ENCODE measurements around the gene USE1.

USE1 gene

DNA sequence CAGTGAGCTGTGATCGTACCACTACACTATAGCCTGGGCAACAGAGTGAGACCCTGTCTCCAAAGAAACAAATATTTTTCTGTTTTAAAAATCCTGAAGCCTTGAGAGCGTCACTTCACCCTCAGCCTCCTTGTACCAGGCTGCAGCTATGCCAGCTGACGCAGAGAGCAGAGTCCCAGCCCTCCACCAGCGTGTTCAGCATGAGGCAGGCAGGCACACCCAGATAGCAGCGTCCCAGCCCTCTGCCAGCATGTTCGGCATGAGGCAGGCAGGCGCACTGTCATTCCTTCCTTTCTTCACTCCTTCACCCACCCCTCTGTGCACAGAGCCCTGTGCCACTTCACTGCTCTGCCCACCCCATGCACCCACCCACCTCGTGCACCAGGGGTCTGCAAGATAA lies 43.3 kb upstream of the USE1 start:
- Histone ChIP-seq H3K79me2 (ENCODE audit: insufficient read depth, low read length) (no peaks in the 10 kb centered on the region), H3F3A (ENCODE audit: insufficient read depth) (no peaks in the 10 kb centered on the region), H4K20me1 (ENCODE audit: low read depth, low read length) (no peaks in the 10 kb centered on the region), H3K9me2 (replicated peaks; ENCODE audit: insufficient read depth, low read length) (no peaks in the 10 kb centered on the region), H3K9ac (ENCODE audit: low read length) (no peak overlapping the region), H3K4me3 (ENCODE audit: insufficient read depth, low read length, poor library complexity, severe bottlenecking) (no peak overlapping the region), H3K27ac (ENCODE audit: low read depth, low read length) (no peak overlapping the region), H3K27me3 (ENCODE audit: low read length) (no peaks in the 10 kb centered on the region), H3K4me2 (ENCODE audit: low read depth, low read length, poor library complexity, severe bottlenecking) (no peak overlapping the region), H3K9me3 (ENCODE audit: insufficient read depth, low read length) (no peaks in the 10 kb centered on the region), H2AFZ (ENCODE audit: low read depth, low read length, severe bottlenecking) (no peak overlapping the region), H3K36me3 (ENCODE audit: low read length) (0 out of 2 replicates have a peak, but pooled peaks cover 3% of the 10 kb centered on the region)
- TF ChIP-seq, protein P1, sequence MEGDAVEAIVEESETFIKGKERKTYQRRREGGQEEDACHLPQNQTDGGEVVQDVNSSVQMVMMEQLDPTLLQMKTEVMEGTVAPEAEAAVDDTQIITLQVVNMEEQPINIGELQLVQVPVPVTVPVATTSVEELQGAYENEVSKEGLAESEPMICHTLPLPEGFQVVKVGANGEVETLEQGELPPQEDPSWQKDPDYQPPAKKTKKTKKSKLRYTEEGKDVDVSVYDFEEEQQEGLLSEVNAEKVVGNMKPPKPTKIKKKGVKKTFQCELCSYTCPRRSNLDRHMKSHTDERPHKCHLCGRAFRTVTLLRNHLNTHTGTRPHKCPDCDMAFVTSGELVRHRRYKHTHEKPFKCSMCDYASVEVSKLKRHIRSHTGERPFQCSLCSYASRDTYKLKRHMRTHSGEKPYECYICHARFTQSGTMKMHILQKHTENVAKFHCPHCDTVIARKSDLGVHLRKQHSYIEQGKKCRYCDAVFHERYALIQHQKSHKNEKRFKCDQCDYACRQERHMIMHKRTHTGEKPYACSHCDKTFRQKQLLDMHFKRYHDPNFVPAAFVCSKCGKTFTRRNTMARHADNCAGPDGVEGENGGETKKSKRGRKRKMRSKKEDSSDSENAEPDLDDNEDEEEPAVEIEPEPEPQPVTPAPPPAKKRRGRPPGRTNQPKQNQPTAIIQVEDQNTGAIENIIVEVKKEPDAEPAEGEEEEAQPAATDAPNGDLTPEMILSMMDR (IDR thresholded peaks at IDR 0.05; ENCODE audit: insufficient read depth, low read length, poor library complexity, severe bottlenecking): no peak
- no peak for TF ChIP-seq EZH2phosphoT487 (conservative IDR thresholded peaks at IDR 0.05; ENCODE audit: low read length)

DNA sequence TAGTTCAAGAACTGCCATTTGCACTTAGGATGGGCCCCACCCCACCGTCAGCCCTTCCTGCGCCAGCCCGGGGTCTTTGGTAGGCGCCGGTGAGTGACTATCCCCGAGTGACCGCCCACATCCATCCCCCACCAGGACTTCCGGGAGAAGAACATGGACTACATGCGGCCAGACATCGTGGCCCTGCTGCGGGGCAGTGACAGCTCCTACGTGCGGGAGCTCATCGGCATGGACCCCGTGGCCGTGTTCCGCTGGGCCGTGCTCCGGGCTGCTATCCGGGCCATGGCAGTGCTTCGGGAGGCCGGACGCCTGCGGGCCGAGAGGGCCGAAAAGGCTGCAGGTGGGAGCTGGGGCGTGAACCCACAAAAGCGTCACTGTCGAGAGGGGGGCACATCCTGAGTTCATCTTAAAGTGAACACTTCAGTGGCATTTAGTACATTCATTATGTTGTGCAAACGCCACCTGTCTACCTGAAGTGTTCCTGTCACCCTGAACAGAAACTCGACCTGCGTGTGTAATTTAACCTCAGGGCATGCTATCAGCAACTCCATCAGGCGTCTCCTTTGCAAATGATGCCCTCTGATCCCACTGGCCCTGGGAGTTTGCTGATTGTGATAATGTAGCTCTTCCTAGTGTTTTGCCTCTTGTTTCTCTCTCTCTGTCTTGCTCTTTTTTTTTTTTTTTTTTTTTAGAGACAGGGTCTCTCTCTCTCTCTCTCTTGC lies 42.4 kb upstream of the USE1 start:
- H4K20me1 ChIP-seq (ENCODE audit: low read depth, low read length): no peaks in the 10 kb centered on the region

DNA sequence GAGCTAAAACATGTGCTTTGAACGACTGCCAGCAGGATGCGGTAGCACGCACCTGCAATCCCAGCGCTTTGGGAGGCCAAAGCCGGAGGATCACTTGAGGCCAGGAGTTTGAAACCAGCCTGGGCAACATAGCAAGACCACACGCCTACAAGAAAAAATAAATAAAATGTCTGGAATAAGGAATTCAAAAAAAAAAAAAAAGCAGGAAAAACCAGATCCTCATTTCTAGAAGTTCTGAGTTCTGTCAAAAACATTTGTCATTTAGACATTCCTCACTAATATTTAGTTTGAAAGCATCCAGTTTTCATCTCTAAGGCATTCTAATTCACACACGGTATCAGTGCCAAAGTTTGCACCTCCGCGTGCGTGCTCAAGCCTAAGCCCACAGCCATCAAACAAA lies 36.9 kb upstream of the USE1 start:
- no peak overlapping the region for H3K27ac ChIP-seq (ENCODE audit: low read depth, low read length)
- H3K27me3 ChIP-seq (ENCODE audit: low read length): no peaks in the 10 kb centered on the region
- H2AFZ ChIP-seq (ENCODE audit: low read depth, low read length, severe bottlenecking): no peak overlapping the region
- H3F3A ChIP-seq (ENCODE audit: insufficient read depth): no peaks in the 10 kb centered on the region
- no peaks in the 10 kb centered on the region for H3K9me2 ChIP-seq (replicated peaks; ENCODE audit: insufficient read depth, low read length)
- H3K9me3 ChIP-seq (ENCODE audit: insufficient read depth, low read length): no peaks in the 10 kb centered on the region
- TF ChIP-seq, protein P1 (IDR thresholded peaks at IDR 0.05; ENCODE audit: insufficient read depth, low read length, poor library complexity, severe bottlenecking): no peak
- TF ChIP-seq EZH2phosphoT487 (conservative IDR thresholded peaks at IDR 0.05; ENCODE audit: low read length): no peak
- H4K20me1 ChIP-seq (ENCODE audit: low read depth, low read length): no peaks in the 10 kb centered on the region
- no peak overlapping the region for H3K9ac ChIP-seq (ENCODE audit: low read length)
- no peaks in the 10 kb centered on the region for H3K36me3 ChIP-seq (ENCODE audit: low read length)
- no peak overlapping the region for H3K4me3 ChIP-seq (ENCODE audit: insufficient read depth, low read length, poor library complexity, severe bottlenecking)
- H3K4me2 ChIP-seq (ENCODE audit: low read depth, low read length, poor library complexity, severe bottlenecking): no peak overlapping the region
- no peaks in the 10 kb centered on the region for H3K79me2 ChIP-seq (ENCODE audit: insufficient read depth, low read length)

More for the DNA sequence above, 42.4 kb upstream of the USE1 start:
- Histone ChIP-seq H3K27me3 (ENCODE audit: low read length) (no peaks in the 10 kb centered on the region), H2AFZ (ENCODE audit: low read depth, low read length, severe bottlenecking) (no peak overlapping the region), H3K4me2 (ENCODE audit: low read depth, low read length, poor library complexity, severe bottlenecking) (no peak overlapping the region), H3K27ac (ENCODE audit: low read depth, low read length) (no peak overlapping the region), H3K79me2 (ENCODE audit: insufficient read depth, low read length) (no peaks in the 10 kb centered on the region), H3K4me3 (ENCODE audit: insufficient read depth, low read length, poor library complexity, severe bottlenecking) (no peak overlapping the region), H3K36me3 (ENCODE audit: low read length) (0 out of 2 replicates have a peak, but pooled peaks cover 3% of the 10 kb centered on the region), H3F3A (ENCODE audit: insufficient read depth) (no peaks in the 10 kb centered on the region), H3K9ac (ENCODE audit: low read length) (no peak overlapping the region), H3K9me3 (ENCODE audit: insufficient read depth, low read length) (no peaks in the 10 kb centered on the region), H3K9me2 (replicated peaks; ENCODE audit: insufficient read depth, low read length) (no peaks in the 10 kb centered on the region)
- no peak for TF ChIP-seq EZH2phosphoT487 (conservative IDR thresholded peaks at IDR 0.05; ENCODE audit: low read length)
- TF ChIP-seq, protein P1 (IDR thresholded peaks at IDR 0.05; ENCODE audit: insufficient read depth, low read length, poor library complexity, severe bottlenecking): no peak
